ENCODE data around the gene IFFO2. TPM values are rescaled to one million over a fixed set of nuclear protein-coding genes. Genes with fewer than 3 reads are reported as not detected.

IFFO2 gene
- total and polyA plus RNA-seq, 2 of the 13 experiments (the other 11 are each of a cell fraction or from before 2014, with no cell fraction given): 7.3 to 16.7 TPM

GRCh38 chr1:18936814-18937481 is 19.5 kb downstream of the IFFO2 start (continued):
- TF ChIP-seq, protein P1, sequence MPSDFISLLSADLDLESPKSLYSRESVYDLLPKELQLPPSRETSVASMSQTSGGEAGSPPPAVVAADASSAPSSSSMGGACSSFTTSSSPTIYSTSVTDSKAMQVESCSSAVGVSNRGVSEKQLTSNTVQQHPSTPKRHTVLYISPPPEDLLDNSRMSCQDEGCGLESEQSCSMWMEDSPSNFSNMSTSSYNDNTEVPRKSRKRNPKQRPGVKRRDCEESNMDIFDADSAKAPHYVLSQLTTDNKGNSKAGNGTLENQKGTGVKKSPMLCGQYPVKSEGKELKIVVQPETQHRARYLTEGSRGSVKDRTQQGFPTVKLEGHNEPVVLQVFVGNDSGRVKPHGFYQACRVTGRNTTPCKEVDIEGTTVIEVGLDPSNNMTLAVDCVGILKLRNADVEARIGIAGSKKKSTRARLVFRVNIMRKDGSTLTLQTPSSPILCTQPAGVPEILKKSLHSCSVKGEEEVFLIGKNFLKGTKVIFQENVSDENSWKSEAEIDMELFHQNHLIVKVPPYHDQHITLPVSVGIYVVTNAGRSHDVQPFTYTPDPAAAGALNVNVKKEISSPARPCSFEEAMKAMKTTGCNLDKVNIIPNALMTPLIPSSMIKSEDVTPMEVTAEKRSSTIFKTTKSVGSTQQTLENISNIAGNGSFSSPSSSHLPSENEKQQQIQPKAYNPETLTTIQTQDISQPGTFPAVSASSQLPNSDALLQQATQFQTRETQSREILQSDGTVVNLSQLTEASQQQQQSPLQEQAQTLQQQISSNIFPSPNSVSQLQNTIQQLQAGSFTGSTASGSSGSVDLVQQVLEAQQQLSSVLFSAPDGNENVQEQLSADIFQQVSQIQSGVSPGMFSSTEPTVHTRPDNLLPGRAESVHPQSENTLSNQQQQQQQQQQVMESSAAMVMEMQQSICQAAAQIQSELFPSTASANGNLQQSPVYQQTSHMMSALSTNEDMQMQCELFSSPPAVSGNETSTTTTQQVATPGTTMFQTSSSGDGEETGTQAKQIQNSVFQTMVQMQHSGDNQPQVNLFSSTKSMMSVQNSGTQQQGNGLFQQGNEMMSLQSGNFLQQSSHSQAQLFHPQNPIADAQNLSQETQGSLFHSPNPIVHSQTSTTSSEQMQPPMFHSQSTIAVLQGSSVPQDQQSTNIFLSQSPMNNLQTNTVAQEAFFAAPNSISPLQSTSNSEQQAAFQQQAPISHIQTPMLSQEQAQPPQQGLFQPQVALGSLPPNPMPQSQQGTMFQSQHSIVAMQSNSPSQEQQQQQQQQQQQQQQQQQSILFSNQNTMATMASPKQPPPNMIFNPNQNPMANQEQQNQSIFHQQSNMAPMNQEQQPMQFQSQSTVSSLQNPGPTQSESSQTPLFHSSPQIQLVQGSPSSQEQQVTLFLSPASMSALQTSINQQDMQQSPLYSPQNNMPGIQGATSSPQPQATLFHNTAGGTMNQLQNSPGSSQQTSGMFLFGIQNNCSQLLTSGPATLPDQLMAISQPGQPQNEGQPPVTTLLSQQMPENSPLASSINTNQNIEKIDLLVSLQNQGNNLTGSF (CRISPR knock-in tag; IDR thresholded peaks at IDR 0.05): peak; percentile 88; the same call in 1 of the 2 replicates
- TF ChIP-seq DMAP1 (CRISPR knock-in tag; IDR thresholded peaks at IDR 0.05) (peak; percentile 63; the same call in 1 of the 2 replicates), KDM4B (CRISPR knock-in tag; IDR thresholded peaks at IDR 0.05) (no peak), CHD2 (IDR thresholded peaks at IDR 0.05; ENCODE audit: low read depth, low read length) (no peak), ZNF598 (CRISPR knock-in tag; IDR thresholded peaks at IDR 0.05; ENCODE audit: borderline replicate concordance) (no peak), ZNF770 (CRISPR knock-in tag; IDR thresholded peaks at IDR 0.05) (no peak), E2F5 (CRISPR knock-in tag; conservative IDR thresholded peaks at IDR 0.05) (no peak), ASH2L (IDR thresholded peaks at IDR 0.05; ENCODE audit: insufficient read length, low read depth, low read length) (no peak), FLYWCH1 (CRISPR knock-in tag; IDR thresholded peaks at IDR 0.05) (0 out of 2 replicates have a peak, but pooled peaks have one; percentile 44), BRD4 (CRISPR knock-in tag; IDR thresholded peaks at IDR 0.05) (no peak), ZBTB21 (CRISPR knock-in tag; IDR thresholded peaks at IDR 0.05) (no peak), MED1 (CRISPR knock-in tag; IDR thresholded peaks at IDR 0.05) (peak; percentile 50), KDM5A (IDR thresholded peaks at IDR 0.05; ENCODE audit: borderline replicate concordance, low read length) (no peak), ZFAT (CRISPR knock-in tag; conservative IDR thresholded peaks at IDR 0.05) (no peak)
- TF ChIP-seq, protein P2, sequence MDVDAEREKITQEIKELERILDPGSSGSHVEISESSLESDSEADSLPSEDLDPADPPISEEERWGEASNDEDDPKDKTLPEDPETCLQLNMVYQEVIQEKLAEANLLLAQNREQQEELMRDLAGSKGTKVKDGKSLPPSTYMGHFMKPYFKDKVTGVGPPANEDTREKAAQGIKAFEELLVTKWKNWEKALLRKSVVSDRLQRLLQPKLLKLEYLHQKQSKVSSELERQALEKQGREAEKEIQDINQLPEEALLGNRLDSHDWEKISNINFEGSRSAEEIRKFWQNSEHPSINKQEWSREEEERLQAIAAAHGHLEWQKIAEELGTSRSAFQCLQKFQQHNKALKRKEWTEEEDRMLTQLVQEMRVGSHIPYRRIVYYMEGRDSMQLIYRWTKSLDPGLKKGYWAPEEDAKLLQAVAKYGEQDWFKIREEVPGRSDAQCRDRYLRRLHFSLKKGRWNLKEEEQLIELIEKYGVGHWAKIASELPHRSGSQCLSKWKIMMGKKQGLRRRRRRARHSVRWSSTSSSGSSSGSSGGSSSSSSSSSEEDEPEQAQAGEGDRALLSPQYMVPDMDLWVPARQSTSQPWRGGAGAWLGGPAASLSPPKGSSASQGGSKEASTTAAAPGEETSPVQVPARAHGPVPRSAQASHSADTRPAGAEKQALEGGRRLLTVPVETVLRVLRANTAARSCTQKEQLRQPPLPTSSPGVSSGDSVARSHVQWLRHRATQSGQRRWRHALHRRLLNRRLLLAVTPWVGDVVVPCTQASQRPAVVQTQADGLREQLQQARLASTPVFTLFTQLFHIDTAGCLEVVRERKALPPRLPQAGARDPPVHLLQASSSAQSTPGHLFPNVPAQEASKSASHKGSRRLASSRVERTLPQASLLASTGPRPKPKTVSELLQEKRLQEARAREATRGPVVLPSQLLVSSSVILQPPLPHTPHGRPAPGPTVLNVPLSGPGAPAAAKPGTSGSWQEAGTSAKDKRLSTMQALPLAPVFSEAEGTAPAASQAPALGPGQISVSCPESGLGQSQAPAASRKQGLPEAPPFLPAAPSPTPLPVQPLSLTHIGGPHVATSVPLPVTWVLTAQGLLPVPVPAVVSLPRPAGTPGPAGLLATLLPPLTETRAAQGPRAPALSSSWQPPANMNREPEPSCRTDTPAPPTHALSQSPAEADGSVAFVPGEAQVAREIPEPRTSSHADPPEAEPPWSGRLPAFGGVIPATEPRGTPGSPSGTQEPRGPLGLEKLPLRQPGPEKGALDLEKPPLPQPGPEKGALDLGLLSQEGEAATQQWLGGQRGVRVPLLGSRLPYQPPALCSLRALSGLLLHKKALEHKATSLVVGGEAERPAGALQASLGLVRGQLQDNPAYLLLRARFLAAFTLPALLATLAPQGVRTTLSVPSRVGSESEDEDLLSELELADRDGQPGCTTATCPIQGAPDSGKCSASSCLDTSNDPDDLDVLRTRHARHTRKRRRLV (CRISPR knock-in tag; IDR thresholded peaks at IDR 0.05): 0 out of 2 replicates have a peak, but pooled peaks have one; percentile 36
